Measurements from ENCODE around the gene FBXO42. TPM values are rescaled to one million over a fixed set of nuclear protein-coding genes. Genes with fewer than 3 reads are reported as not detected.

FBXO42 gene
- polyA plus RNA-seq, 2 of the 4 experiments (the other 2 are of a cell fraction) = 4.7 to 12.4 TPM

- Histone ChIP-seq H3K9me3 (no peaks in the 10 kb centered on the region), H3K27ac (no peak overlapping the region), H3K4me1 (no peaks in the 10 kb centered on the region), H3K4me3 (no peak overlapping the region), H3K4me2 (no peak overlapping the region)
- TF ChIP-seq CHD4 (IDR thresholded peaks at IDR 0.05; ENCODE audit: borderline replicate concordance) = no peak
- no peak for TF ChIP-seq SMC3 (IDR thresholded peaks at IDR 0.05)
- TF ChIP-seq HEYL (CRISPR knock-in tag; IDR thresholded peaks at IDR 0.05) = no peak
- no peak for TF ChIP-seq REST (IDR thresholded peaks at IDR 0.05)
- ATAC-seq (no peak; a peak in 1 of 6 replicates), FAIRE-seq (no peak), DNase-seq (ENCODE audit: low read depth in 1 of 2, low spot score in 1 of 2) (no peak)
- CTCF ChIA-PET = interaction anchor here (0.6 to 3.8 kb wide), 6 partner anchors 11 to 1921 kb away, joined by 3 to 15 read pairs (median 11); no protein-coding TSS in a partner anchor
- POLR2A ChIA-PET = no interaction called here
- 84% methylated on average over 8 of the region's 8 CpGs for WGBS (ENCODE audit: missing lambda C conversion rate)
Measured at GRCh38 chr1:16198444-16199156, 153.7 kb downstream of the FBXO42 start.

GRCh38 chr1:16196874-16197273, 155.4 kb downstream of the FBXO42 start:
- DNase-seq (ENCODE audit: low read depth in 1 of 2, low spot score in 1 of 2) (no peak), ATAC-seq (no peak), FAIRE-seq (no peak)
- POLR2A ChIA-PET = no interaction called here
- Histone ChIP-seq H3K4me1 (no peaks in the 10 kb centered on the region), H3K9me3 (no peaks in the 10 kb centered on the region), H3K4me3 (no peak overlapping the region), H3K4me2 (no peak overlapping the region), H3K27ac (no peak overlapping the region)
- CTCF ChIA-PET = no interaction called here
- TF ChIP-seq NPAS2 (CRISPR knock-in tag; IDR thresholded peaks at IDR 0.05; ENCODE audit: borderline replicate concordance) (no peak), CHD4 (IDR thresholded peaks at IDR 0.05; ENCODE audit: borderline replicate concordance) (no peak), HEYL (CRISPR knock-in tag; IDR thresholded peaks at IDR 0.05) (no peak), TFCP2L1 (CRISPR knock-in tag; IDR thresholded peaks at IDR 0.05) (no peak), CTCF (IDR thresholded peaks at IDR 0.05) (no peak), FOSB (CRISPR knock-in tag; IDR thresholded peaks at IDR 0.05) (no peak), RARB (CRISPR knock-in tag; IDR thresholded peaks at IDR 0.05) (no peak), RCOR1 (IDR thresholded peaks at IDR 0.05; ENCODE audit: low read depth, low read length) (no peak), JUN (IDR thresholded peaks at IDR 0.05) (no peak), HOXB5 (CRISPR knock-in tag; IDR thresholded peaks at IDR 0.05) (no peak), EP300 (IDR thresholded peaks at IDR 0.05) (no peak), RAD21 (conservative IDR thresholded peaks at IDR 0.05 in 1 of 2, IDR thresholded peaks at IDR 0.05 in 1 of 2) (no peak), MAZ (IDR thresholded peaks at IDR 0.05; ENCODE audit: borderline replicate concordance, low read depth, low read length) (no peak)
- 59% methylated on average over 3 of the region's 3 CpGs for WGBS (ENCODE audit: missing lambda C conversion rate)

Small RNAs within 50 kb of the gene (small RNA-seq; reads per million reads assigned to genes)
- gene MT1XP1 = 0 reads per million in 6 experiments

Other genes with a start within 250 kb of the FBXO42 start
- 55.0 and 59.3 TPM in 2 replicates for gene EPHA2, start 196.4 kb downstream of the FBXO42 start, polyA plus RNA-seq (2011; rRNA removed)
- 87.1 to 93.8 TPM (median 93.2 TPM) in 3 replicates for gene EPHA2, start 196.4 kb downstream of the FBXO42 start, polyA plus RNA-seq (2017; fragmentation: RNase III; extraction: RNeasy Plus Mini Kit Qiagen cat#74134 plus additional on column Dnase treatment)
- gene ARHGEF19, start 139.8 kb downstream of the FBXO42 start, polyA plus RNA-seq (2011; rRNA removed) = 6.1 and 6.7 TPM in 2 replicates
- gene ARHGEF19, start 139.8 kb downstream of the FBXO42 start, polyA plus RNA-seq (2017; fragmentation: RNase III; extraction: RNeasy Plus Mini Kit Qiagen cat#74134 plus additional on column Dnase treatment) = 7.6 to 9.5 TPM (median 9.2 TPM) in 3 replicates
- 2.4 and 3.6 TPM in 2 replicates for gene CPLANE2, start 115.3 kb downstream of the FBXO42 start, polyA plus RNA-seq (2011; rRNA removed)
- 2.6 to 3.7 TPM (median 2.8 TPM) in 3 replicates for gene CPLANE2, start 115.3 kb downstream of the FBXO42 start, polyA plus RNA-seq (2017; fragmentation: RNase III; extraction: RNeasy Plus Mini Kit Qiagen cat#74134 plus additional on column Dnase treatment)
- gene SZRD1, start 14.8 kb upstream of the FBXO42 start, polyA plus RNA-seq (2011; rRNA removed) = 56.8 and 62.9 TPM in 2 replicates
- gene SZRD1, start 14.8 kb upstream of the FBXO42 start, polyA plus RNA-seq (2017; fragmentation: RNase III; extraction: RNeasy Plus Mini Kit Qiagen cat#74134 plus additional on column Dnase treatment) = 88.9 to 91.9 TPM (median 90.7 TPM) in 3 replicates
- gene SPATA21, start 84.9 kb upstream of the FBXO42 start, polyA plus RNA-seq (2011; rRNA removed) = 0.08 and 0.15 TPM in 2 replicates
- gene SPATA21, start 84.9 kb upstream of the FBXO42 start, polyA plus RNA-seq (2017; fragmentation: RNase III; extraction: RNeasy Plus Mini Kit Qiagen cat#74134 plus additional on column Dnase treatment) = 0.09 to 0.12 TPM (median 0.10 TPM) in 3 replicates
- 38.5 and 40.3 TPM in 2 replicates for gene NECAP2, start 88.2 kb upstream of the FBXO42 start, polyA plus RNA-seq (2011; rRNA removed)
- gene NECAP2, start 88.2 kb upstream of the FBXO42 start, polyA plus RNA-seq (2017; fragmentation: RNase III; extraction: RNeasy Plus Mini Kit Qiagen cat#74134 plus additional on column Dnase treatment) = 28.4 to 29.7 TPM (median 29.4 TPM) in 3 replicates
- gene RNU1-1, start 161.8 kb upstream of the FBXO42 start, polyA plus RNA-seq (2011; rRNA removed) = 56.2 TPM in 1 of 2 replicates, not detected in the other
- gene RNU1-1, start 161.8 kb upstream of the FBXO42 start, polyA plus RNA-seq (2017; fragmentation: RNase III; extraction: RNeasy Plus Mini Kit Qiagen cat#74134 plus additional on column Dnase treatment) = 6.5 to 8.5 TPM (median 6.6 TPM) in 3 replicates